ENCODE measurements around the gene ASTN1.
A peak's percentile ranks its signal among the peaks of the same experiment; 100 is the strongest.
"Not testable (repeated sequence)": the region's sequence is repeated elsewhere in the genome, so short reads cannot be mapped to it uniquely, and the experiment has no call there.

The ASTN1 gene

GRCh38 chr1:177103005-177103852 lies 61.3 kb downstream of the ASTN1 start:
- no peak for DNase-seq

- DNase-seq: no peak
These were observed 72.5 kb downstream of the ASTN1 start for GRCh38 chr1:177092001-177092400.

- DNase-seq: no peak
These were observed 73.5 kb downstream of the ASTN1 start for GRCh38 chr1:177091040-177091439.

- DNase-seq: no peak
These were observed 75.5 kb downstream of the ASTN1 start for GRCh38 chr1:177088966-177089365.

- no peak for DNase-seq
These were observed 81.4 kb downstream of the ASTN1 start for GRCh38 chr1:177082855-177083693.

DNA sequence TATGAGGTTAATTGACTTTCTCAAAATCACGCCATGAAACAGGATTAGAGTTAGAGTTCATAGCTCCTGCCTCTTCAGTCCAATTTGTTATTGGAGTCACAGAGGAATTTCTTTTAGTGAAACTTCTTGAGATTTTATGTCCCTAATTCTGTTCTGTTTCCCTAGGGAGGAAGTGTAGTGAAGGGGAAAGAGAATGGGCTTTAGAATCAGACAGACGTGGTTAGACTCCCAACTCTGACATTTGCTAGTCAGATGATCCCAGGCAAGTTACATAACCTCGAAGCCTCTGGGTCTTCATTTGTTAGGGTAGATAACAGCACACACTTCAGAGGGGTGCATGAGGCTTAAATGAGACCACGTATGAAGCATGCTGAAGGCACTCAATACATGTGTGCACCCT lies 83.9 kb downstream of the ASTN1 start:
- peak; percentile 36 for DNase-seq

GRCh38 chr1:177077734-177078499 lies 86.6 kb downstream of the ASTN1 start:
- no peak for DNase-seq

GRCh38 chr1:177077006-177077405 lies 87.5 kb downstream of the ASTN1 start:
- DNase-seq: no peak

DNA sequence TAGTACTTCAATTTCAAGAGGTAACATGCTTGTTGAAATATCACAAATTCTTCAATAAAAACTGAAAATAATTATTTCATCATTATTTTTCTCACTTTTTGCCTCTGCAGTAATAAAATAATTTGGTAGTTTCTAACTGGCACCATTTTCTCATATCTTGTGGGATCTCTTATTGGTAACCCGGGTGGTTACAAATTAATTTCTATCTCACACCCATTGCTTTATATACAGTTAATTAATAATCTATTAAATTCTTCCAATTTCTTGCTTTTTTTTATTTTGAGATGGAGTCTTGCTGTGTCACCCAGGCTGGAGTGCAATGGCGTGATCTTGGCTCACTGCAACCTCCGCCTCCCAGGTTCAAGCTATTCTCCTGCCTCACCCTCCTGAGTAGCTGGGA lies 89.7 kb downstream of the ASTN1 start:
- DNase-seq: not testable (repeated sequence)

GRCh38 chr1:177069490-177069889 lies 95.0 kb downstream of the ASTN1 start:
- peak; percentile 41 for DNase-seq

GRCh38 chr1:177067752-177068410 lies 96.6 kb downstream of the ASTN1 start:
- DNase-seq: no peak

GRCh38 chr1:177065430-177065829 lies 99.1 kb downstream of the ASTN1 start:
- no peak for DNase-seq

DNA sequence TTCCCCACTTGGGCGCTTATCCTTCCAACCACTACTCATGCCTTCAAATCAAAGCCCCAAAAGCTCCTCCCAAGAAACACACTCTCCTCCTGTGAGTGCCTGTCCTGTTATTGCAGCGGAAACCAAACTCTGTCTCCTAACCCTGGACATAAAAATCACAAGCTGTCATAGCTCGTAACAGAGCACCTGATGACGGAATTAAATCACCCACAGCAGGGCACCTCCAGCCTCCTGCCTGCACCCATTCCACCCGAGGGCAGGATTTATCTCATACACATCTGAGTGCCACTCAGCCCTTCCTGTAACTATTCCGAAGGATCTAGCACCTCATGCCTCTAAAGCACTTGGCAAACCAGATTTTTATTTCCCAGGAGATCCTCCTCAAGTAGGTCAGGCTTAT lies 100.9 kb downstream of the ASTN1 start:
- DNase-seq: no peak

DNA sequence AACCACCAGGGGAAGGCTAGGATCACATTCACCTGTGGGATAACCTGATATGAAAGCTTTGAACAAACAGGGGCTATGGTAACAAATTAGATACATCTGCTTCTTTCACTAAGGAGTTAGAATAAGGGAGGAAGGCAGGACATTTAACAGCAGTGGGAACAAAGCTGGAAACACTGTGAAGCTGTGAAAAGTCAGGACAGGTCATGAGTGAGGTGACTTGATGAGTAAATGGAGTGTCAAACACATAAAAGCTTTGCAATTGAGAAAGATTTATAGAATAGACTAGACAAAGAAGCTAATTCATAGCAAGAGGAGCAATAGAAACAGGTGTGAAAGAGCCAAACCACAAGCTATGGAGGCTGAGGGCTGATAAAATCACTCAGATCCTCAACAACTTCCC lies 110.0 kb downstream of the ASTN1 start:
- no peak for DNase-seq

GRCh38 chr1:177053648-177054047 lies 110.9 kb downstream of the ASTN1 start:
- no peak for DNase-seq

GRCh38 chr1:177048314-177049069 lies 116.0 kb downstream of the ASTN1 start:
- no peak for DNase-seq

- DNase-seq: no peak
These were observed 119.4 kb downstream of the ASTN1 start for GRCh38 chr1:177045151-177045550.

DNA sequence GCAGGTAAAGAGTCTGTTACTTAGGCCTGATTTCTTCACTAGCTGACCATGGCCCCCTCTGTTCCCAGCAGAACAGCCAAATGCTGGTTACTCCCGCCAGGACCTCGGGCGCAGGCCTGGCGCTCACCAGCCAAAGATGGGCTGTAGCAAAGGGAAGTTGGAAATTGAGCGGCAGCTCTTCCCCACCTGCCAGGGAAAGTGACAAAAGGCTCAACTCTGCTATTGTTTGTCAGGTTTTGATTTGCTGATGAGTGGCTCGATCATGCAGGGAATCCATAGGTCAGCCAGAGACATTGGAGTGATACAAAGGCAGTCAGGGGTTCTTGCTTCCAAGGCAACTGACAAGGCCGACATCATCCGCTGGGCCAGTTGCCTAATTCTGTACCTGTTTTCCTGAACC lies 120.1 kb downstream of the ASTN1 start:
- no peak for DNase-seq

DNA sequence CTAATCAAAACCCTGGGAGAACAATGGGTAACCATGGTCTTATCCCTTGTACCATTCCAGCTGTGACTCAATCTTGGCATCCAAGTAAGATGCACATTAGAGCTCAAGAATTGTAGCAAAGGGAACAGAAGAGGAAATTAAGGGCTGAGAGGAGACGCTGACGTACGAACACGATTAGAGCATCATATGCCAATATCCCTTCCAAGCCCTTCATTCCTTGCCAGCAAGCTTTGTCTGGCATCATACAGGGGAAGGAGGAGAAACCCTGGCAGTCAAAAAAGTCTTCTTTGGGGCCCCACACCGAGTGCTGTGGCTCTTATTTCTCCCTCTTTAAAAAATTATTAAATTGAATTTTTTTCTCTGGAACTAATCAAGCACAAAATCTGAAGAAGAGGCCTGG lies 120.9 kb downstream of the ASTN1 start:
- DNase-seq: peak; percentile 8

GRCh38 chr1:177035586-177035985 lies 128.9 kb downstream of the ASTN1 start:
- no peak for DNase-seq

DNA sequence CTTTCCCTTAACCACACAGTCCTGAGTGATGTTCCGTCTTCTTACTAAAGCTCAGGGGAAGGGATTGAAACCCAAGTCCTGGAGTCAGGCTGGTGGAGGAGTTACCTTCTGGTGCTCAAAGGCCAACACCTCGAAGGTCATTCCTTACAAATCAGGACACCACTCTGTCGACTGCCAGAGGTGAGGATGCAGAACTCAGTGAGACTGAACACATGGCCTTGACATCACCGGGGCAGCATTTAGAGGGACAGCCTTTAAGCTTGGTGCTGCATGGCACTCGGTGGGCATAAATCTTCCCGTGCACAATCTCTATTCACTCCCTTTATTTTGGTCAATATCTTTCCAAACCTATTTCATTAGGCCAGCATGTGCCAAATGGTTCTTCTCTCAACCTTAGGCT lies 130.9 kb downstream of the ASTN1 start:
- no peak for DNase-seq

GRCh38 chr1:177032434-177032833 lies 132.1 kb downstream of the ASTN1 start:
- DNase-seq: no peak

Data from midbrain (tissue), 1 donor.